ENCODE data around the gene FAM200B. TPM values are rescaled to one million over a fixed set of nuclear protein-coding genes. Genes with fewer than 3 reads are reported as not detected.

Gene FAM200B
- total and polyA plus RNA-seq, 2 donors from 2014 or later = 44.0 to 115 TPM

DNA sequence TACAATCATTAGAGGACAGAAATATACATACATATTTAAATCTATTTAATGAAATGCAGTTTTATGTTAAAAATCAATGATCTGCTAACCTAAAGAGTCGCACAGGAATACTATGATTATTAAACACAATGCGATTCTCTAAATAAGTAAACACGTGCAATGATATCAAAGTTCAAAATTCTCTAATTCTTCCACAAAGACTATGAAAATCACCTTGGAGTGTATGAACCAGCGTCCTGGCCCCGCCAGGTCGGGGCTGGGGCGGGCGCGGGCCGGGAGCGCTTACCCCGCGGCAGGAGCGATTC, 608 bp upstream of the FAM200B start:
- Histone ChIP-seq H3K27me3 (ENCODE audit: control insufficient read depth, insufficient read depth, low read length) (no peaks in the 10 kb centered on the region), H3K27ac (ENCODE audit: low read depth in 2 of 2, low read length in 2 of 2) (peak overlapping the region in 1 of 2 donors; percentile 21), H3K4me1 (ENCODE audit: control insufficient read depth in 2 of 3, insufficient read depth in 2 of 3, low read depth in 1 of 3, low read length in 3 of 3) (peaks cover 0 to 10% (median 7%) of the 10 kb centered on the region in 3 donors), H3K4me3 (ENCODE audit: low read length in 3 of 3) (peak overlapping the region; percentile 62 to 96 (median 93)), H3K36me3 (ENCODE audit: control insufficient read depth in 2 of 3, insufficient read depth in 3 of 3, low read length in 3 of 3) (peaks cover 0 to 3% (median 0%) of the 10 kb centered on the region in 3 donors), H3K9me3 (ENCODE audit: control insufficient read depth in 2 of 3, insufficient read depth in 1 of 3, low read length in 3 of 3) (no peaks in the 10 kb centered on the region), H3K9ac (ENCODE audit: low read length in 3 of 3) (peak overlapping the region in 2 of 3 donors; percentile 36 to 71)
- FAIRE-seq (no peak), DNase-seq (no peak)
- intact Hi-C loops (cut with DNase I) = no loop called here
- TF ChIP-seq CTCF (IDR thresholded peaks at IDR 0.05; ENCODE audit: borderline replicate concordance, extremely low read depth, insufficient read depth) = no peak

DNA sequence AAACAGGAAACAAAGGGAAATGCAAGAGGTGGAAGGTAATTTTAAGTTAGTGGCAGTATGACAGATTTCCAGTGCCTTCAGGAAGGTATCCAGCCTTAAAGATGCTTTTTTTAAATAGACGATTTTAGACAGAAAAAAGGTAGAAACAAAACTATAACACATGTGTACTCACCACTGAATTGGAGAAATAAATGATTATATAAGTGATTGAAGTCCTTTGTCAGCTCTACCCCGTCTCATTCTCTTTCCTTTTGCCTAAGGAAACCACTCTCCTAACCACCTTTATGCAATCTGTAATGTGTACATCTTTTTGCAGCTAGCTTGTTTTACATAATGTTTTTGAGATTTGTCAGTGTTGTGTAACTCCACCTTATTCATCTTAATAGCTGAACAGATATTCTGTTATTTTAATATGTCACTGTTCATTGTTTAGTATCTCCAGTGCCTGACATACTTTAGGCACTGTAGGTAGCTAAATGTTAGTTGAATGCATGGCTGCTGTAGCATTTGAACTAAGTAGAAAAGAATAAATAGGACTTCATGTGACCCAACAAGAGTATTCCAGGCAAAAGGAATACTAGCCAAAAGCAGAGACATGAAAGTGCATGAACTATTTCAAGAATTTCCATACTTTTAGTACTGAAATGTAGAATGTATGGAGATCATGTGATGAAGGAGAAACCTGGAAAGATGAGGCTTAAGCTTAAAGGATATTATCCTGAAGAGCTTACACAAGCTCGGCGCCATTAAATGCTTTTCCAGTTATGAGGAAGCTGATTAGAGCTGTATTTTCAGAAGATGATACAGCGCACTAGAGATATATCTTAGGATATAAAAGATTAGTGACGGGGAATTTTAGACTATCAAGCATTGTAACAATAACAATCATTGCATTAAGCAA, 865 bp downstream of the FAM200B start:
- H3K4me1 ChIP-seq (ENCODE audit: control insufficient read depth in 2 of 3, insufficient read depth in 2 of 3, low read depth in 1 of 3, low read length in 3 of 3) = peaks cover 0 to 10% (median 7%) of the 10 kb centered on the region in 3 donors
- H3K27ac ChIP-seq (ENCODE audit: low read depth in 2 of 2, low read length in 2 of 2) = peak overlapping the region; percentile 97 to 98
- H3K27me3 ChIP-seq (ENCODE audit: control insufficient read depth, insufficient read depth, low read length) = no peaks in the 10 kb centered on the region
- peak overlapping the region; percentile 95 to 98 (median 96) for H3K9ac ChIP-seq (ENCODE audit: low read length in 3 of 3)
- H3K9me3 ChIP-seq (ENCODE audit: control insufficient read depth in 2 of 3, insufficient read depth in 1 of 3, low read length in 3 of 3) = no peaks in the 10 kb centered on the region
- no peak for TF ChIP-seq CTCF (IDR thresholded peaks at IDR 0.05; ENCODE audit: borderline replicate concordance, extremely low read depth, insufficient read depth)
- intact Hi-C loops (cut with DNase I) = no loop called here
- H3K4me3 ChIP-seq (ENCODE audit: low read length in 3 of 3) = peak overlapping the region; percentile 93 to 96 (median 93)
- DNase-seq = peak in 2 of 5 donors; percentile 31 to 44
- no peak for FAIRE-seq
- H3K36me3 ChIP-seq (ENCODE audit: control insufficient read depth in 2 of 3, insufficient read depth in 3 of 3, low read length in 3 of 3) = peaks cover 0 to 11% (median 3%) of the 10 kb centered on the region in 3 donors

GRCh38 chr4:15683143-15683495, 1.5 kb downstream of the FAM200B start:
- DNase-seq (no peak), FAIRE-seq (no peak)
- no peaks in the 10 kb centered on the region for H3K27me3 ChIP-seq (ENCODE audit: control insufficient read depth, insufficient read depth, low read length)
- peak overlapping the region in 2 of 3 donors; percentile 93 to 96 for H3K4me3 ChIP-seq (ENCODE audit: low read length in 3 of 3)
- peaks cover 0 to 10% (median 7%) of the 10 kb centered on the region in 3 donors for H3K4me1 ChIP-seq (ENCODE audit: control insufficient read depth in 2 of 3, insufficient read depth in 2 of 3, low read depth in 1 of 3, low read length in 3 of 3)
- TF ChIP-seq CTCF (IDR thresholded peaks at IDR 0.05; ENCODE audit: borderline replicate concordance, extremely low read depth, insufficient read depth) = no peak
- intact Hi-C loops (cut with DNase I) = no loop called here
- H3K9me3 ChIP-seq (ENCODE audit: control insufficient read depth in 2 of 3, insufficient read depth in 1 of 3, low read length in 3 of 3) = no peaks in the 10 kb centered on the region
- peaks cover 0 to 11% (median 3%) of the 10 kb centered on the region in 3 donors for H3K36me3 ChIP-seq (ENCODE audit: control insufficient read depth in 2 of 3, insufficient read depth in 3 of 3, low read length in 3 of 3)
- H3K27ac ChIP-seq (ENCODE audit: low read depth in 2 of 2, low read length in 2 of 2) = no peak overlapping the region
- peak overlapping the region in 2 of 3 donors; percentile 4 to 98 for H3K9ac ChIP-seq (ENCODE audit: low read length in 3 of 3)

All from kidney (tissue), 14 donors.